PC-3 (cell line): ENCODE results near the gene PRKCE. TPM values are rescaled to one million over a fixed set of nuclear protein-coding genes. Genes with fewer than 3 reads are reported as not detected.

Experiments
- ATAC-seq: fragments of 200-7000 bp; cut with Tn5 transposase; 2 replicates; pipeline ENCODE4 v1.9.1; 2020; ENCODE audit warnings: mild to moderate bottlenecking, moderate library complexity
- BruUV-seq: library from RNA; stranded (reverse); fragments of 400-500 nt; replicated peaks from 2 replicates; lab custom pipeline; 2021; lab: Mats Ljungman, UMichigan
- CTCF ChIA-PET: fragments of 300-600 bp; sonication (Branson Sonifier 250); formaldehyde crosslinking; loops from one replicate; lab custom pipeline; 2022; ENCODE audit warnings: antibody characterized with exemption; lab: Charles Lee
- POLR2A ChIA-PET: fragments of 300-600 bp; sonication (Branson Sonifier 250); formaldehyde crosslinking; loops from one replicate; lab custom pipeline; 2022; ENCODE audit warnings: antibody characterized with exemption; ENCODE audit not compliant: unreplicated experiment; lab: Charles Lee
- DNase-seq: peaks from one replicate; pipeline ENCODE4 v3.0.0-alpha.2; 2015
- H2AFZ ChIP-seq: fragments of 300-600 bp; sonication (generic); 2 replicates; pipeline ENCODE4 v1.6.0; 2016; ENCODE audit warnings: antibody characterized with exemption, low read length
- H3F3A ChIP-seq: fragments of 300-600 bp; sonication (generic); one replicate; pipeline ENCODE4 v1.6.0; 2017; ENCODE audit warnings: antibody characterized with exemption, low read length, control low read depth, mild to moderate bottlenecking; ENCODE audit not compliant: unreplicated experiment
- H3K27ac ChIP-seq: fragments of 300-600 bp; sonication (generic); 2 replicates; pipeline ENCODE4 v1.5.1; 2016; ENCODE audit warnings: mild to moderate bottlenecking, low read length
- H3K27me3 ChIP-seq: fragments of 300-600 bp; sonication (generic); 2 replicates; pipeline ENCODE4 v1.6.1; 2016; ENCODE audit warnings: low read length, mixed read lengths
- H3K36me3 ChIP-seq: fragments of 300-600 bp; sonication (generic); 2 replicates; pipeline ENCODE4 v1.6.1; 2016; ENCODE audit warnings: low read depth, mixed run types, low read length, mixed read lengths
- H3K4me1 ChIP-seq: fragments of 300-600 bp; sonication (generic); 2 replicates; pipeline ENCODE4 v1.5.1; 2016; ENCODE audit warnings: low read length; ENCODE audit not compliant: insufficient read depth
- H3K4me2 ChIP-seq: fragments of 300-600 bp; sonication (generic); 2 replicates; pipeline ENCODE4 v1.6.0; 2016; ENCODE audit warnings: low read length
- H3K4me3 ChIP-seq: fragments of 300-600 bp; sonication (generic); 2 replicates; pipeline ENCODE4 v1.5.1; 2016; ENCODE audit warnings: mild to moderate bottlenecking, low read length, mixed read lengths
- H3K79me2 ChIP-seq: fragments of 300-600 bp; sonication (generic); 2 replicates; pipeline ENCODE4 v1.6.1; 2017; ENCODE audit warnings: low read length, mixed read lengths
- H3K9ac ChIP-seq: fragments of 300-600 bp; sonication (generic); 2 replicates; pipeline ENCODE4 v1.6.0; 2016; ENCODE audit warnings: mild to moderate bottlenecking, low read length
- H3K9me2 ChIP-seq: fragments of 300-600 bp; sonication (generic); replicated peaks from 2 replicates; pipeline ENCODE4 v1.6.1; 2016; ENCODE audit warnings: mixed run types, low read length, mixed read lengths
- H3K9me3 ChIP-seq: fragments of 300-600 bp; sonication (generic); 2 replicates; pipeline ENCODE4 v1.6.1; 2016; ENCODE audit warnings: low read length, mixed read lengths
- H4K20me1 ChIP-seq: fragments of 300-600 bp; sonication (generic); 2 replicates; pipeline ENCODE4 v1.6.1; 2016; ENCODE audit warnings: low read length, mixed read lengths
- CTCF ChIP-seq: fragments of 300-600 bp; sonication (generic); conservative IDR thresholded peaks from 2 replicates; pipeline ENCODE4 v1.5.1; 2017; ENCODE audit warnings: antibody characterized with exemption, low read depth, mild to moderate bottlenecking, low read length
- EZH2 ChIP-seq: fragments of 300-600 bp; sonication (generic); IDR thresholded peaks from one replicate; pipeline ENCODE4 v1.6.1; 2017; ENCODE audit warnings: antibody characterized with exemption, mild to moderate bottlenecking, low read length; ENCODE audit not compliant: unreplicated experiment
- EZH2phosphoT487 ChIP-seq: fragments of 300-600 bp; sonication (generic); IDR thresholded peaks from 2 replicates; pipeline ENCODE4 v1.6.1; 2018; ENCODE audit warnings: mild to moderate bottlenecking, antibody characterized with exemption, low read length, borderline replicate concordance
- intact Hi-C: fragments of 100-400 bp; cut with micrococcal nuclease; formaldehyde crosslinking; loops from 2 replicates; pipeline ENCODE4 v1.9.0; 2023
- total RNA-seq: library from RNA; depleted of rRNA; stranded (reverse); fragments of >200 nt; gene quantifications from 2 replicates; pipeline ENCODE4 v1.2.3, GENCODE V29; 2014

PRKCE gene
- total RNA-seq, 1 experiment from 2014 or later, result 7.0 TPM

- no peak overlapping the region for H3K27ac ChIP-seq
- peaks cover 7% of the 10 kb centered on the region; the same call in 1 of the 2 replicates for H3K4me1 ChIP-seq
- intact Hi-C loops, result no loop called here
- ATAC-seq (no peak), DNase-seq (no peak)
- no peaks in the 10 kb centered on the region for H3K36me3 ChIP-seq
- CTCF ChIA-PET, result no interaction called here
- no peak overlapping the region for H3K9ac ChIP-seq
- H3K9me2 ChIP-seq, result no peaks in the 10 kb centered on the region
- no peaks in the 10 kb centered on the region for H4K20me1 ChIP-seq
- H3K4me3 ChIP-seq, result no peak overlapping the region
- H3K79me2 ChIP-seq, result no peaks in the 10 kb centered on the region
- no peak overlapping the region for H3K4me2 ChIP-seq
- no peaks in the 10 kb centered on the region for H3F3A ChIP-seq
- BruUV-seq, result no TSS peak
- no peaks in the 10 kb centered on the region for H3K27me3 ChIP-seq
- no peak for TF ChIP-seq EZH2
- TF ChIP-seq EZH2phosphoT487, result no peak
- TF ChIP-seq CTCF, result no peak
- H2AFZ ChIP-seq, result no peak overlapping the region
- H3K9me3 ChIP-seq, result peaks cover 10% of the 10 kb centered on the region; the same call in 1 of the 2 replicates
- POLR2A ChIA-PET, result no interaction called here
Observed at GRCh38 chr2:45834858-45835257, 183.4 kb downstream of the PRKCE start.

- DNase-seq (no peak), ATAC-seq (no peak)
- no peak overlapping the region for H2AFZ ChIP-seq
- H4K20me1 ChIP-seq, result no peaks in the 10 kb centered on the region
- TF ChIP-seq CTCF, result no peak
- TF ChIP-seq EZH2, result no peak
- TF ChIP-seq EZH2phosphoT487, result no peak
- no TSS peak for BruUV-seq
- H3F3A ChIP-seq, result no peaks in the 10 kb centered on the region
- H3K4me3 ChIP-seq, result no peak overlapping the region
- no peaks in the 10 kb centered on the region for H3K36me3 ChIP-seq
- no peaks in the 10 kb centered on the region for H3K9me2 ChIP-seq
- POLR2A ChIA-PET, result no interaction called here
- no peak overlapping the region for H3K4me2 ChIP-seq
- CTCF ChIA-PET, result interaction anchor here (1.5 kb wide), 1 partner anchor 57 kb away, joined by 4 read pairs; no protein-coding TSS in a partner anchor
- no peaks in the 10 kb centered on the region for H3K9me3 ChIP-seq
- intact Hi-C loops, result no loop called here
- H3K27me3 ChIP-seq, result no peaks in the 10 kb centered on the region
- H3K4me1 ChIP-seq, result peaks cover 15% of the 10 kb centered on the region; the same call in 1 of the 2 replicates
- H3K9ac ChIP-seq, result no peak overlapping the region
- no peaks in the 10 kb centered on the region for H3K79me2 ChIP-seq
- no peak overlapping the region for H3K27ac ChIP-seq
Observed at GRCh38 chr2:45836316-45836715, 184.8 kb downstream of the PRKCE start.

- no TSS peak for BruUV-seq
- Histone ChIP-seq H3K4me2 (no peak overlapping the region), H3F3A (no peaks in the 10 kb centered on the region), H4K20me1 (no peaks in the 10 kb centered on the region), H3K4me1 (peaks cover 15% of the 10 kb centered on the region; the same call in 1 of the 2 replicates), H2AFZ (no peak overlapping the region), H3K36me3 (no peaks in the 10 kb centered on the region), H3K27me3 (no peaks in the 10 kb centered on the region), H3K9me2 (no peaks in the 10 kb centered on the region), H3K9ac (no peak overlapping the region), H3K9me3 (no peaks in the 10 kb centered on the region), H3K27ac (no peak overlapping the region), H3K79me2 (no peaks in the 10 kb centered on the region), H3K4me3 (no peak overlapping the region)
- DNase-seq, result no peak
- ATAC-seq, result no peak
- intact Hi-C loops, result no loop called here
- TF ChIP-seq EZH2 (no peak), CTCF (no peak), EZH2phosphoT487 (no peak)
- ChIA-PET POLR2A (no interaction called here), CTCF (interaction anchor here (1.5 kb wide), 1 partner anchor 58 kb away, joined by 4 read pairs; no protein-coding TSS in a partner anchor)
Observed at GRCh38 chr2:45836740-45837139, 185.3 kb downstream of the PRKCE start.
